HepG2 (cell line): Measurements from ENCODE around the gene PREX1. TPM values are rescaled to one million over a fixed set of nuclear protein-coding genes. Genes with fewer than 3 reads are reported as not detected.

ENCODE experiments used
- ATAC-seq: fragments of 200-7000 bp; cut with Tn5 transposase; 3 replicates; pipeline ENCODE4 v1.9.1; 2020; ENCODE audit warnings: mild to moderate bottlenecking, moderate library complexity
- BruUV-seq: library from RNA; stranded (reverse); fragments of 400-500 nt; replicated peaks from 2 replicates; lab custom pipeline; 2021; lab: Mats Ljungman, UMichigan
- CTCF ChIA-PET: fragments of 300-600 bp; formaldehyde crosslinking; extraction: SDS; loops from one replicate; lab custom pipeline; 2021; ENCODE audit warnings: low total read pairs, inconsistent platforms, low intra/inter-chr PET ratio; lab: Yijun Ruan, JAX
- POLR2A ChIA-PET: fragments of 350-600 bp; sonication (Branson Sonifier 250); formaldehyde crosslinking; loops from one replicate; lab custom pipeline; 2020; ENCODE audit warnings: antibody characterized with exemption, inconsistent platforms; lab: Yijun Ruan, JAX
- DNase-seq: peaks from one replicate; pipeline ENCODE4 v3.0.0-alpha.2; 2015; ENCODE audit warnings: low spot score
- FAIRE-seq: peaks from 3 replicates; lab custom pipeline; 2011; peaks lifted over from hg19 to GRCh38; lab: Jason Lieb, UNC
- H2AFZ ChIP-seq: one replicate; pipeline ENCODE4 v1.6.1; 2011; ENCODE audit warnings: low read length, inconsistent platforms
- H3K27ac ChIP-seq: fragments of 300-600 bp; 3 replicates; pipeline ENCODE4 v1.8.0; 2011; ENCODE audit warnings: mixed run types, mild to moderate bottlenecking, mixed read lengths, low read length, inconsistent platforms; ENCODE audit not compliant: insufficient read depth; ENCODE audit errors: extremely low read length
- H3K27me3 ChIP-seq, 2 experiments: fragments of 200-600 bp in 1 of 2; 2 replicates in 1 of 2; 3 replicates in 1 of 2; pipeline versions ENCODE4 v1.6.0 to v1.8.0; 2011; ENCODE audit warnings: low read length in 2 of 2, mild to moderate bottlenecking in 2 of 2, moderate library complexity in 2 of 2, inconsistent platforms in 1 of 2; ENCODE audit not compliant: insufficient read depth in 2 of 2, control insufficient read depth in 1 of 2
- H3K36me3 ChIP-seq, 2 experiments: fragments of 200-600 bp in 1 of 2; replicated peaks in 1 of 2; 2 replicates in 1 of 2; 3 replicates in 1 of 2; pipeline versions ENCODE4 v1.5.1 to v1.8.0; 2011; ENCODE audit warnings: low read length in 2 of 2, inconsistent platforms in 1 of 2; ENCODE audit not compliant: insufficient read depth in 2 of 2, control insufficient read depth in 1 of 2
- H3K4me1 ChIP-seq: 2 replicates; pipeline ENCODE4 v1.5.1; 2012; ENCODE audit warnings: low read length, inconsistent platforms; ENCODE audit not compliant: insufficient read depth
- H3K4me2 ChIP-seq: 2 replicates; pipeline ENCODE4 v1.6.0; 2011; ENCODE audit warnings: low read depth, low read length, inconsistent platforms
- H3K4me3 ChIP-seq, 3 experiments: fragments of 200-600 bp in 1 of 3; sonication (generic), shearing (Covaris generic) in 1 of 3; replicated peaks in 1 of 3; 2 replicates each; pipeline ENCODE4 v1.5.1; 2011 to 2016; ENCODE audit warnings: low read length in 3 of 3, inconsistent platforms in 2 of 3, low read depth in 2 of 3, mild to moderate bottlenecking in 2 of 3, control low read depth in 1 of 3, mixed read lengths in 1 of 3; ENCODE audit not compliant: insufficient read depth in 1 of 3
- H3K79me2 ChIP-seq: one replicate; pipeline ENCODE4 v1.6.1; 2011; ENCODE audit warnings: low read length, inconsistent platforms; ENCODE audit not compliant: insufficient read depth
- H3K9ac ChIP-seq: 2 replicates; pipeline ENCODE4 v1.6.0; 2011; ENCODE audit warnings: mild to moderate bottlenecking, low read depth, low read length, inconsistent platforms; ENCODE audit not compliant: insufficient read depth
- H3K9me3 ChIP-seq: 2 replicates; pipeline ENCODE4 v1.5.1; 2012; ENCODE audit warnings: mild to moderate bottlenecking, low read length
- H4K20me1 ChIP-seq: 2 replicates; pipeline ENCODE4 v1.6.0; 2011; ENCODE audit warnings: inconsistent platforms, mild to moderate bottlenecking, low read length, moderate library complexity; ENCODE audit not compliant: insufficient read depth
- ADNP ChIP-seq: sonication (generic); formaldehyde crosslinking; IDR thresholded peaks from 2 replicates; pipeline ENCODE4 v1.4.0; 2020; ENCODE audit warnings: missing genetic modification reagents
- ARNT ChIP-seq: fragments of 450-650 bp; IDR thresholded peaks from 2 replicates; pipeline ENCODE4 v1.6.1; 2017
- BRD4 ChIP-seq: sonication (generic); formaldehyde crosslinking; IDR thresholded peaks from 2 replicates; pipeline ENCODE4 v1.4.0; 2020; ENCODE audit warnings: missing genetic modification reagents
- CCAR2 ChIP-seq: fragments of 200-400 bp; formaldehyde crosslinking; optimal IDR thresholded peaks from 2 replicates; pipeline ENCODE3; 2018; ENCODE audit warnings: low read depth, mild to moderate bottlenecking, low read length, moderate library complexity
- EED ChIP-seq: sonication (generic); formaldehyde crosslinking; IDR thresholded peaks from 2 replicates; pipeline ENCODE4 v1.5.0; 2020; ENCODE audit warnings: mild to moderate bottlenecking, missing genetic modification reagents
- ERF ChIP-seq: IDR thresholded peaks from 2 replicates; pipeline ENCODE4 v1.6.1; 2018; ENCODE audit warnings: missing biosample characterization, missing genetic modification reagents
- FOXC1 ChIP-seq: sonication (generic); formaldehyde crosslinking; IDR thresholded peaks from 2 replicates; pipeline ENCODE4 v1.8.0; 2022; ENCODE audit warnings: mild to moderate bottlenecking, missing genetic modification reagents, borderline replicate concordance
- FOXK2 ChIP-seq: fragments of 450-650 bp; IDR thresholded peaks from 2 replicates; pipeline ENCODE4 v1.6.1; 2016
- KDM3A ChIP-seq: IDR thresholded peaks from 2 replicates; pipeline ENCODE4 v1.6.1; 2018; ENCODE audit warnings: low read depth, missing compliant biosample characterization
- MIER2 ChIP-seq: IDR thresholded peaks from 2 replicates; pipeline ENCODE4 v1.6.1; 2016; ENCODE audit warnings: missing biosample characterization, missing genetic modification reagents
- PITX1 ChIP-seq: sonication (generic); formaldehyde crosslinking; IDR thresholded peaks from 2 replicates; pipeline ENCODE4 v1.5.1; 2020; ENCODE audit warnings: mild to moderate bottlenecking, missing genetic modification reagents
- REPIN1 ChIP-seq: sonication (generic); formaldehyde crosslinking; IDR thresholded peaks from 2 replicates; pipeline ENCODE4 v1.8.0; 2022; ENCODE audit warnings: missing genetic modification reagents, low read depth, mild to moderate bottlenecking, borderline replicate concordance
- SMARCC2 ChIP-seq: fragments of 450-650 bp; IDR thresholded peaks from 2 replicates; pipeline ENCODE4 v1.6.1; 2017; ENCODE audit warnings: antibody characterized with exemption, mild to moderate bottlenecking
- SUZ12 ChIP-seq: fragments of 150-350 bp; IDR thresholded peaks from 2 replicates; pipeline ENCODE4 v1.6.1; 2014; ENCODE audit warnings: low read depth, low read length
- TEAD2 ChIP-seq: sonication (generic); formaldehyde crosslinking; IDR thresholded peaks from 2 replicates; pipeline ENCODE4 v1.9.0; 2021; ENCODE audit warnings: missing genetic modification reagents
- XRCC5 ChIP-seq: fragments of 200-400 bp; formaldehyde crosslinking; optimal IDR thresholded peaks from 2 replicates; pipeline ENCODE3; 2017; ENCODE audit warnings: mild to moderate bottlenecking, low read length
- ZMAT3 ChIP-seq: sonication (generic); formaldehyde crosslinking; conservative IDR thresholded peaks from 2 replicates; pipeline ENCODE4 v1.7.0; 2021; ENCODE audit warnings: missing genetic modification reagents
- ZNF136 ChIP-seq: sonication (generic); formaldehyde crosslinking; IDR thresholded peaks from 2 replicates; pipeline ENCODE4 v1.8.1; 2022; ENCODE audit warnings: low read depth, mild to moderate bottlenecking, moderate library complexity, missing genetic modification reagents
- ZNF232 ChIP-seq: sonication (generic); formaldehyde crosslinking; IDR thresholded peaks from 2 replicates; pipeline ENCODE4 v1.4.0; 2020; ENCODE audit warnings: missing genetic modification reagents, borderline replicate concordance
- ZNF572 ChIP-seq: sonication (generic); formaldehyde crosslinking; IDR thresholded peaks from 2 replicates; pipeline ENCODE4 v1.5.1; 2020; ENCODE audit warnings: mild to moderate bottlenecking, missing genetic modification reagents
- WGBS: methylation state at CpG from one replicate; pipeline ENCODE4 v1.1.6; 2017; ENCODE audit warnings: low lambda C conversion rate; 5-methylcytosine and 5-hydroxymethylcytosine counted together
- in situ Hi-C: cut with HindIII; loops from 2 replicates; pipeline ENCODE4 v1.10.0; 2017; ENCODE audit warnings: low pct_unique_long_range_greater_than_20kb; ENCODE audit not compliant: extremely low pct_ligation_motif_present
- intact Hi-C: fragments of 100-400 bp; cut with micrococcal nuclease; formaldehyde crosslinking; loops from one replicate; pipeline ENCODE4 v1.10.0; 2022; ENCODE audit not compliant: unreplicated experiment
- polyA plus RNA-seq, 8 experiments: library from polyadenylated mRNA; depleted of rRNA in 3 of 8; stranded (reverse) in 7 of 8; unstranded in 1 of 8; fragments of >200 nt; fragmentation: Illumina TruSeq in 4 of 8; extraction: Trizol in 4 of 8; gene quantifications; 2 replicates each; pipeline versions ENCODE4 v1.2.1 to v1.2.3, GENCODE V29; 2011 to 2016; ENCODE audit warnings: low read depth in 4 of 8, missing spikeins in 1 of 8, mixed read lengths in 1 of 8; ENCODE audit not compliant: insufficient read depth in 1 of 8
- total RNA-seq, 5 experiments: library from RNA; depleted of rRNA; stranded (reverse); fragments of >200 nt; fragmentation: Illumina TruSeq; extraction: Trizol; gene quantifications; 2 replicates each; pipeline ENCODE4 v1.2.3, GENCODE V29; 2016; ENCODE audit warnings: low read depth in 1 of 5
- TF ChIP-seq, protein P1 (sequence below), 2 experiments: sonication (generic) in 1 of 2; formaldehyde crosslinking in 1 of 2; IDR thresholded peaks; 2 replicates each; pipeline versions ENCODE4 v1.4.0 to v1.6.1; 2018 to 2020; ENCODE audit warnings: missing genetic modification reagents in 2 of 2, borderline replicate concordance in 1 of 2, low read depth in 1 of 2, mild to moderate bottlenecking in 1 of 2, missing biosample characterization in 1 of 2
- TF ChIP-seq, protein P2 (sequence below): sonication (generic); formaldehyde crosslinking; IDR thresholded peaks from 2 replicates; pipeline ENCODE4 v1.9.0; 2022; ENCODE audit warnings: low read depth, missing genetic modification reagents

PREX1 gene
- total and polyA plus RNA-seq, 2 of the 13 experiments (the other 11 are each of a cell fraction or from before 2014, with no cell fraction given) = 0.02 to 0.04 TPM

GRCh38 chr20:48635791-48636267 lies 192.0 kb downstream of the PREX1 start:
- H3K27ac ChIP-seq = no peak overlapping the region
- FAIRE-seq (peak; percentile 91), DNase-seq (peak; percentile 29), ATAC-seq (peak; percentile 85)
- POLR2A ChIA-PET = no interaction called here
- WGBS = 4% methylated on average over 4 of the region's 5 CpGs
- H2AFZ ChIP-seq = no peak overlapping the region
- intact Hi-C loops (no loop called here), in situ Hi-C loops (no loop called here)
- H4K20me1 ChIP-seq = no peaks in the 10 kb centered on the region; the same call in 1 of the 2 replicates
- H3K36me3 ChIP-seq = no peaks in the 10 kb centered on the region
- no peaks in the 10 kb centered on the region for H3K9me3 ChIP-seq
- H3K4me3 ChIP-seq = no peak overlapping the region
- H3K27me3 ChIP-seq = peaks cover 3 to 42% of the 10 kb centered on the region in 2 experiments
- no peaks in the 10 kb centered on the region for H3K79me2 ChIP-seq
- no peak overlapping the region for H3K9ac ChIP-seq
- no peak overlapping the region for H3K4me2 ChIP-seq
- CTCF ChIA-PET = interaction anchor here (0.7 to 1.8 kb wide), 3 partner anchors 15 to 911 kb away, joined by 3 to 5 read pairs (median 3); no protein-coding TSS in a partner anchor
- no TSS peak for BruUV-seq
- H3K4me1 ChIP-seq = peaks cover 14% of the 10 kb centered on the region
- TF ChIP-seq ZNF136 (no peak), SUZ12 (no peak), SMARCC2 (no peak), XRCC5 (peak; percentile 98), ZNF232 (CRISPR knock-in tag) (peak; percentile 64; the same call in 1 of the 2 replicates), ADNP (CRISPR knock-in tag) (no peak), BRD4 (CRISPR knock-in tag) (no peak), FOXK2 (no peak), ZNF572 (CRISPR knock-in tag) (peak; percentile 24; the same call in 1 of the 2 replicates), PITX1 (CRISPR knock-in tag) (peak; percentile 51; the same call in 1 of the 2 replicates), REPIN1 (no peak), ERF (no peak), TEAD2 (CRISPR knock-in tag) (no peak), EED (CRISPR knock-in tag) (0 out of 2 replicates have a peak, but pooled peaks have one; percentile 25), CCAR2 (peak; percentile 40), FOXC1 (no peak), KDM3A (peak; percentile 69; the same call in 1 of the 2 replicates), MIER2 (CRISPR knock-in tag) (0 out of 2 replicates have a peak, but pooled peaks have one; percentile 22), ZMAT3 (CRISPR knock-in tag) (no peak; the same call in 1 of the 2 replicates), ARNT (no peak)
- TF ChIP-seq, protein P1, sequence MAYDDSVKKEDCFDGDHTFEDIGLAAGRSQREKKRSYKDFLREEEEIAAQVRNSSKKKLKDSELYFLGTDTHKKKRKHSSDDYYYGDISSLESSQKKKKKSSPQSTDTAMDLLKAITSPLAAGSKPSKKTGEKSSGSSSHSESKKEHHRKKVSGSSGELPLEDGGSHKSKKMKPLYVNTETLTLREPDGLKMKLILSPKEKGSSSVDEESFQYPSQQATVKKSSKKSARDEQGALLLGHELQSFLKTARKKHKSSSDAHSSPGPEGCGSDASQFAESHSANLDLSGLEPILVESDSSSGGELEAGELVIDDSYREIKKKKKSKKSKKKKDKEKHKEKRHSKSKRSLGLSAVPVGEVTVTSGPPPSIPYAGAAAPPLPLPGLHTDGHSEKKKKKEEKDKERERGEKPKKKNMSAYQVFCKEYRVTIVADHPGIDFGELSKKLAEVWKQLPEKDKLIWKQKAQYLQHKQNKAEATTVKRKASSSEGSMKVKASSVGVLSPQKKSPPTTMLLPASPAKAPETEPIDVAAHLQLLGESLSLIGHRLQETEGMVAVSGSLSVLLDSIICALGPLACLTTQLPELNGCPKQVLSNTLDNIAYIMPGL (CRISPR knock-in tag; IDR thresholded peaks at IDR 0.05; ENCODE audit: borderline replicate concordance in 1 of 2, low read depth in 1 of 2) = 0 out of 4 replicates have a peak, but pooled peaks of 1 of the 2 experiments have one; percentile 40
- TF ChIP-seq, protein P2, sequence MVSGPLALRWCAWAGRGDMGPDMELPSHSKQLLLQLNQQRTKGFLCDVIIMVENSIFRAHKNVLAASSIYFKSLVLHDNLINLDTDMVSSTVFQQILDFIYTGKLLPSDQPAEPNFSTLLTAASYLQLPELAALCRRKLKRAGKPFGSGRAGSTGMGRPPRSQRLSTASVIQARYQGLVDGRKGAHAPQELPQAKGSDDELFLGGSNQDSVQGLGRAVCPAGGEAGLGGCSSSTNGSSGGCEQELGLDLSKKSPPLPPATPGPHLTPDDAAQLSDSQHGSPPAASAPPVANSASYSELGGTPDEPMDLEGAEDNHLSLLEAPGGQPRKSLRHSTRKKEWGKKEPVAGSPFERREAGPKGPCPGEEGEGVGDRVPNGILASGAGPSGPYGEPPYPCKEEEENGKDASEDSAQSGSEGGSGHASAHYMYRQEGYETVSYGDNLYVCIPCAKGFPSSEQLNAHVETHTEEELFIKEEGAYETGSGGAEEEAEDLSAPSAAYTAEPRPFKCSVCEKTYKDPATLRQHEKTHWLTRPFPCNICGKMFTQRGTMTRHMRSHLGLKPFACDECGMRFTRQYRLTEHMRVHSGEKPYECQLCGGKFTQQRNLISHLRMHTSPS (CRISPR knock-in tag) = no peak
